H1 (cell line): ENCODE results near the gene SND1. TPM values are rescaled to one million over a fixed set of nuclear protein-coding genes. Genes with fewer than 3 reads are reported as not detected.

ENCODE experiments used
- CTCF ChIA-PET: fragments of 300-600 bp; sonication (Branson Sonifier 250); formaldehyde crosslinking; loops from one replicate; lab custom pipeline; 2021; ENCODE audit not compliant: partially characterized antibody; lab: Charles Lee
- POLR2A ChIA-PET: fragments of 300-600 bp; sonication (Branson Sonifier 250); formaldehyde crosslinking; loops from one replicate; lab custom pipeline; 2021; ENCODE audit warnings: inconsistent platforms; ENCODE audit not compliant: partially characterized antibody; lab: Charles Lee
- DNase-seq, 2 experiments: peaks; one replicate each; pipeline versions ENCODE4 v3.0.0 to v3.0.0-alpha.2; 2010 to 2022; ENCODE audit warnings: low spot score in 2 of 2, low read depth in 1 of 2, mixed read lengths in 1 of 2
- FAIRE-seq: peaks from 2 replicates; lab custom pipeline; 2011; peaks lifted over from hg19 to GRCh38; lab: Jason Lieb, UNC
- H2AFZ ChIP-seq: 2 replicates; pipeline ENCODE4 v1.8.1; 2012; ENCODE audit warnings: low read length, inconsistent platforms
- H2AK5ac ChIP-seq: 2 replicates; pipeline ENCODE4 v1.6.1; 2013; ENCODE audit warnings: low read depth, low read length
- H2BK120ac ChIP-seq: replicated peaks from 2 replicates; pipeline ENCODE3; 2013; ENCODE audit warnings: low read depth, low read length, inconsistent platforms
- H2BK12ac ChIP-seq: 2 replicates; pipeline ENCODE4 v1.6.1; 2013; ENCODE audit warnings: low read depth, low read length
- H2BK15ac ChIP-seq: 2 replicates; pipeline ENCODE4 v1.6.1; 2013; ENCODE audit warnings: low read length
- H2BK20ac ChIP-seq: 2 replicates; pipeline ENCODE4 v1.6.1; 2013; ENCODE audit warnings: low read length
- H2BK5ac ChIP-seq: 2 replicates; pipeline ENCODE4 v1.6.1; 2013; ENCODE audit warnings: low read depth, low read length
- H3K14ac ChIP-seq: 2 replicates; pipeline ENCODE4 v1.6.1; 2013; ENCODE audit warnings: inconsistent platforms; ENCODE audit not compliant: insufficient read length
- H3K18ac ChIP-seq: 2 replicates; pipeline ENCODE4 v1.6.1; 2013; ENCODE audit warnings: low read length; ENCODE audit errors: extremely low read depth
- H3K23ac ChIP-seq: 2 replicates; pipeline ENCODE4 v1.6.1; 2013; ENCODE audit warnings: inconsistent platforms; ENCODE audit not compliant: insufficient read length
- H3K23me2 ChIP-seq: 2 replicates; pipeline ENCODE4 v1.6.1; 2013; ENCODE audit warnings: low read depth, low read length
- H3K27ac ChIP-seq: 2 replicates; pipeline ENCODE4 v1.6.1; 2011; ENCODE audit warnings: low read depth, low read length, inconsistent platforms
- H3K27me3 ChIP-seq, 4 experiments: replicated peaks in 1 of 4; 1 replicate in 1 of 4; 2 replicates in 3 of 4; pipeline versions ENCODE4 v1.6.1 to v1.8.1; 2011 to 2013; ENCODE audit warnings: low read length in 3 of 4, mild to moderate bottlenecking in 3 of 4, inconsistent platforms in 2 of 4, mixed read lengths in 2 of 4, moderate library complexity in 1 of 4; ENCODE audit not compliant: control insufficient read depth in 3 of 4, insufficient read depth in 3 of 4; ENCODE audit errors: extremely low read depth in 1 of 4
- H3K36me3 ChIP-seq, 4 experiments: 2 replicates each; pipeline versions ENCODE4 v1.6.1 to v1.8.1; 2011 to 2013; ENCODE audit warnings: mild to moderate bottlenecking in 4 of 4, low read length in 3 of 4, moderate library complexity in 2 of 4, control low read depth in 1 of 4, inconsistent platforms in 1 of 4; ENCODE audit not compliant: insufficient read depth in 4 of 4, control insufficient read depth in 2 of 4
- H3K4ac ChIP-seq: replicated peaks from 2 replicates; pipeline ENCODE3; 2013; ENCODE audit warnings: low read length, low read depth, mixed read lengths, inconsistent platforms; ENCODE audit not compliant: insufficient read length
- H3K4me1 ChIP-seq, 4 experiments: replicated peaks in 1 of 4; 1 replicate in 1 of 4; 2 replicates in 3 of 4; pipeline versions ENCODE4 v1.6.1 to v1.8.1; 2011 to 2013; ENCODE audit warnings: low read length in 3 of 4, inconsistent platforms in 2 of 4, mixed read lengths in 1 of 4; ENCODE audit not compliant: insufficient read depth in 4 of 4, control insufficient read depth in 3 of 4
- H3K4me2 ChIP-seq, 2 experiments: 2 replicates each; pipeline versions ENCODE4 v1.6.1 to v1.8.1; 2011 to 2013; ENCODE audit warnings: low read depth in 2 of 2, low read length in 2 of 2, control low read depth in 1 of 2, inconsistent platforms in 1 of 2, mild to moderate bottlenecking in 1 of 2; ENCODE audit not compliant: insufficient read depth in 1 of 2
- H3K4me3 ChIP-seq, 4 experiments: fragments of 200-600, 300-600 bp in 1 of 4; sonication (generic), shearing (Covaris generic), sonication (Bioruptor Twin) in 1 of 4; 2 replicates each; pipeline versions ENCODE4 v1.5.1 to v1.8.1; 2011 to 2016; ENCODE audit warnings: low read length in 4 of 4, low read depth in 3 of 4, control low read depth in 2 of 4, inconsistent platforms in 2 of 4, mild to moderate bottlenecking in 2 of 4, mixed read lengths in 1 of 4, moderate library complexity in 1 of 4; ENCODE audit not compliant: insufficient read depth in 2 of 4; ENCODE audit errors: extremely low read depth in 1 of 4
- H3K56ac ChIP-seq: replicated peaks from 2 replicates; pipeline ENCODE3; 2013; ENCODE audit warnings: low read depth, mild to moderate bottlenecking, mixed read lengths, low read length, inconsistent platforms; ENCODE audit not compliant: insufficient read length
- H3K79me1 ChIP-seq: 2 replicates; pipeline ENCODE4 v1.6.1; 2013; ENCODE audit warnings: low read depth, low read length, control low read depth
- H3K79me2 ChIP-seq, 2 experiments: 2 replicates each; pipeline versions ENCODE4 v1.6.1 to v1.8.1; 2012 to 2013; ENCODE audit warnings: low read length in 2 of 2, mild to moderate bottlenecking in 2 of 2, inconsistent platforms in 1 of 2; ENCODE audit not compliant: insufficient read depth in 2 of 2, control insufficient read depth in 1 of 2
- H3K9ac ChIP-seq, 4 experiments: replicated peaks in 1 of 4; 1 replicate in 1 of 4; 2 replicates in 3 of 4; pipeline versions ENCODE4 v1.6.1 to v1.8.1; 2011 to 2013; ENCODE audit warnings: low read depth in 3 of 4, low read length in 3 of 4, control low read depth in 2 of 4, mild to moderate bottlenecking in 2 of 4, moderate library complexity in 2 of 4, inconsistent platforms in 1 of 4; ENCODE audit errors: extremely low read depth in 1 of 4
- H3K9me3 ChIP-seq, 2 experiments: 2 replicates each; pipeline versions ENCODE4 v1.6.1 to v1.8.1; 2012 to 2013; ENCODE audit warnings: mild to moderate bottlenecking in 2 of 2, moderate library complexity in 2 of 2, control low read depth in 1 of 2, inconsistent platforms in 1 of 2, low read depth in 1 of 2, low read length in 1 of 2, mixed read lengths in 1 of 2; ENCODE audit not compliant: insufficient read depth in 2 of 2
- H4K20me1 ChIP-seq, 2 experiments: replicated peaks in 1 of 2; 2 replicates each; pipeline versions ENCODE3 to v1.8.1; 2011 to 2013; ENCODE audit warnings: inconsistent platforms in 2 of 2, low read length in 2 of 2, mild to moderate bottlenecking in 1 of 2; ENCODE audit not compliant: insufficient read depth in 2 of 2, control insufficient read depth in 1 of 2
- H4K5ac ChIP-seq: 2 replicates; pipeline ENCODE4 v1.6.1; 2013; ENCODE audit warnings: low read length, low read depth, mixed read lengths, inconsistent platforms; ENCODE audit not compliant: insufficient read length
- H4K8ac ChIP-seq: 2 replicates; pipeline ENCODE4 v1.8.0; 2013; ENCODE audit warnings: mild to moderate bottlenecking, moderate library complexity, low read length, inconsistent platforms; ENCODE audit not compliant: insufficient read depth; ENCODE audit errors: extremely low read depth
- H4K91ac ChIP-seq: replicated peaks from 2 replicates; pipeline ENCODE3; 2013; ENCODE audit warnings: low read length, mixed read lengths, inconsistent platforms; ENCODE audit not compliant: insufficient read length
- CEBPB ChIP-seq: IDR thresholded peaks from 2 replicates; pipeline ENCODE4 v1.6.1; 2012; ENCODE audit warnings: low read depth, low read length
- CTBP2 ChIP-seq: IDR thresholded peaks from 2 replicates; pipeline ENCODE4 v1.7.0; 2011; ENCODE audit warnings: borderline replicate concordance, mild to moderate bottlenecking, moderate library complexity, mixed read lengths, low read length; ENCODE audit not compliant: insufficient read depth, insufficient read length
- EP300 ChIP-seq, 2 experiments: IDR thresholded peaks; 1 replicate in 1 of 2; 2 replicates in 1 of 2; pipeline ENCODE4 v1.6.1; 2011 to 2012; ENCODE audit warnings: low read depth in 2 of 2, low read length in 2 of 2, mild to moderate bottlenecking in 2 of 2, borderline replicate concordance in 1 of 2, inconsistent platforms in 1 of 2, moderate library complexity in 1 of 2
- EZH2 ChIP-seq: fragments of 200-600 bp; sonication (generic); IDR thresholded peaks from 2 replicates; pipeline ENCODE4 v1.7.1; 2012; ENCODE audit warnings: low read depth, mild to moderate bottlenecking, moderate library complexity, low read length, inconsistent platforms; ENCODE audit not compliant: severe bottlenecking
- FOSL1 ChIP-seq: IDR thresholded peaks from 2 replicates; pipeline ENCODE4 v1.6.1; 2011; ENCODE audit warnings: mild to moderate bottlenecking, low read depth, low read length, moderate library complexity; ENCODE audit not compliant: insufficient read depth
- HDAC6 ChIP-seq: IDR thresholded peaks from one replicate; pipeline ENCODE4 v1.7.1; 2012; ENCODE audit warnings: low read depth, mild to moderate bottlenecking, inconsistent platforms, low read length, moderate library complexity
- KDM4A ChIP-seq: IDR thresholded peaks from one replicate; pipeline ENCODE4 v1.7.1; 2012; ENCODE audit warnings: low read depth, mild to moderate bottlenecking, moderate library complexity, low read length, inconsistent platforms; ENCODE audit not compliant: severe bottlenecking
- POU5F1 ChIP-seq: IDR thresholded peaks from 2 replicates; pipeline ENCODE4 v1.6.1; 2011; ENCODE audit warnings: low read depth, mild to moderate bottlenecking, low read length, moderate library complexity
- RFX5 ChIP-seq: IDR thresholded peaks from 2 replicates; pipeline ENCODE4 v1.6.1; 2011; ENCODE audit warnings: low read depth, low read length, improper control_type of control experiment, borderline replicate concordance
- SIRT6 ChIP-seq: IDR thresholded peaks from one replicate; pipeline ENCODE4 v1.7.1; 2012; ENCODE audit warnings: low read length, inconsistent platforms
- SIX5 ChIP-seq: IDR thresholded peaks from 2 replicates; pipeline ENCODE4 v1.6.1; 2011; ENCODE audit warnings: mild to moderate bottlenecking, low read depth, low read length
- SP1 ChIP-seq: IDR thresholded peaks from 2 replicates; pipeline ENCODE4 v1.6.1; 2011; ENCODE audit warnings: low read depth, low read length
- SP2 ChIP-seq: IDR thresholded peaks from 2 replicates; pipeline ENCODE4 v1.6.1; 2012; ENCODE audit warnings: mild to moderate bottlenecking, low read length, inconsistent platforms
- SP4 ChIP-seq: IDR thresholded peaks from 2 replicates; pipeline ENCODE4 v1.6.1; 2012; ENCODE audit warnings: low read length, inconsistent platforms
- TBP ChIP-seq: IDR thresholded peaks from 2 replicates; pipeline ENCODE4 v1.6.1; 2011; ENCODE audit warnings: low read depth, low read length, improper control_type of control experiment
- WGBS, 2 experiments: shearing (Covaris generic) in 1 of 2; methylation state at CpG; one replicate each; pipeline versions ENCODE4 v1.1.6 to v1.1.7; 2013 to 2015; ENCODE audit warnings: low lambda C conversion rate in 2 of 2, mixed read lengths in 2 of 2, inconsistent platforms in 1 of 2, low coverage in 1 of 2, missing lambda C conversion rate in 1 of 2; ENCODE audit not compliant: insufficient replicate concordance in 2 of 2, insufficient coverage in 1 of 2, insufficient read length in 1 of 2; ENCODE audit errors: extremely low coverage in 1 of 2, missing lambda C conversion rate in 1 of 2; 5-methylcytosine and 5-hydroxymethylcytosine counted together
- polyA plus RNA-seq, 7 experiments: library from polyadenylated mRNA; depleted of rRNA in 3 of 7; stranded (reverse) in 5 of 7; unstranded in 2 of 7; fragments of >200 nt in 5 of 7; fragments of 200-250 nt in 2 of 7; gene quantifications; 1 replicate in 5 of 7; 2 replicates in 1 of 7; 4 replicates in 1 of 7; pipeline versions ENCODE4 v1.2.1 to v1.2.3, GENCODE V29; 2011 to 2013; ENCODE audit warnings: missing spikeins in 2 of 7, mixed read lengths in 2 of 7
- total RNA-seq: library from RNA; stranded (reverse); fragmentation: NEBNext Ultra II Directional; extraction: Animal tissue kit (Norgen Biotek cat#: 25700); gene quantifications from 2 replicates; pipeline ENCODE4 v1.2.1, GENCODE V29; 2021

Gene SND1
- total and polyA plus RNA-seq, 2 of the 8 experiments (the other 6 are each of a cell fraction or from before 2014, with no cell fraction given) = 122 to 290 TPM

- Histone ChIP-seq H3K9ac (no peak overlapping the region), H4K5ac (no peak overlapping the region), H3K18ac (no peak overlapping the region), H4K20me1 (peaks cover 5 to 11% of the 10 kb centered on the region in 2 experiments), H3K23ac (no peak overlapping the region), H4K8ac (no peak overlapping the region), H3K4me1 (peaks cover 0 to 23% (median 15%) of the 10 kb centered on the region in 4 experiments; a peak in 6 of 7 replicates), H3K79me1 (peaks cover 12% of the 10 kb centered on the region), H3K79me2 (peaks cover 0 to 99% of the 10 kb centered on the region in 2 experiments; a peak in 3 of 4 replicates), H2BK120ac (no peak overlapping the region), H3K27me3 (no peaks in the 10 kb centered on the region), H3K4me3 (no peak overlapping the region), H3K9me3 (no peaks in the 10 kb centered on the region), H2AFZ (no peak overlapping the region), H3K14ac (no peak overlapping the region), H4K91ac (no peak overlapping the region), H2BK20ac (no peak overlapping the region), H3K23me2 (no peaks in the 10 kb centered on the region; the same call in 1 of the 2 replicates), H3K56ac (no peak overlapping the region), H3K4ac (no peak overlapping the region), H2BK15ac (no peak overlapping the region), H3K27ac (no peak overlapping the region), H2BK12ac (no peak overlapping the region), H2BK5ac (no peak overlapping the region), H3K4me2 (no peak overlapping the region), H2AK5ac (no peak overlapping the region), H3K36me3 (no peaks in the 10 kb centered on the region)
- FAIRE-seq = no peak
- ChIA-PET POLR2A (interaction anchor here (1.1 kb wide), 1 partner anchor 65 kb away, joined by 3 read pairs; no protein-coding TSS in a partner anchor), CTCF (interaction anchor here (1.1 to 1.2 kb wide), 3 partner anchors 9 to 43 kb away, joined by 3 read pairs; no protein-coding TSS in a partner anchor)
- DNase-seq = no peak
- WGBS, 2 experiments = 94% methylated on average over 4 of the region's 4 CpGs; no CpG with 5 or more reads in 1 of the 2 experiments
- no peak for TF ChIP-seq POU5F1
- no peak for TF ChIP-seq CTBP2
- TF ChIP-seq EP300 (IDR thresholded peaks at IDR 0.05; ENCODE audit: borderline replicate concordance in 1 of 2, low read depth in 2 of 2, low read length in 2 of 2) = no peak
- no peak for TF ChIP-seq SP1
- no peak for TF ChIP-seq SIRT6
- no peak for TF ChIP-seq EZH2
- no peak for TF ChIP-seq CEBPB
- TF ChIP-seq HDAC6 = no peak
- no peak for TF ChIP-seq KDM4A
- TF ChIP-seq SP4 = no peak
- no peak for TF ChIP-seq SIX5
- no peak for TF ChIP-seq TBP
- TF ChIP-seq RFX5 = no peak
- no peak for TF ChIP-seq SP2
- TF ChIP-seq FOSL1 = no peak
Observed at GRCh38 chr7:127751062-127751461, 99.1 kb downstream of the SND1 start.
